ENCODE results near the gene DENND5B.

DENND5B gene

GRCh38 chr12:31361730-31362114 is 229.2 kb downstream of the DENND5B start:
- TF ChIP-seq, protein P1, sequence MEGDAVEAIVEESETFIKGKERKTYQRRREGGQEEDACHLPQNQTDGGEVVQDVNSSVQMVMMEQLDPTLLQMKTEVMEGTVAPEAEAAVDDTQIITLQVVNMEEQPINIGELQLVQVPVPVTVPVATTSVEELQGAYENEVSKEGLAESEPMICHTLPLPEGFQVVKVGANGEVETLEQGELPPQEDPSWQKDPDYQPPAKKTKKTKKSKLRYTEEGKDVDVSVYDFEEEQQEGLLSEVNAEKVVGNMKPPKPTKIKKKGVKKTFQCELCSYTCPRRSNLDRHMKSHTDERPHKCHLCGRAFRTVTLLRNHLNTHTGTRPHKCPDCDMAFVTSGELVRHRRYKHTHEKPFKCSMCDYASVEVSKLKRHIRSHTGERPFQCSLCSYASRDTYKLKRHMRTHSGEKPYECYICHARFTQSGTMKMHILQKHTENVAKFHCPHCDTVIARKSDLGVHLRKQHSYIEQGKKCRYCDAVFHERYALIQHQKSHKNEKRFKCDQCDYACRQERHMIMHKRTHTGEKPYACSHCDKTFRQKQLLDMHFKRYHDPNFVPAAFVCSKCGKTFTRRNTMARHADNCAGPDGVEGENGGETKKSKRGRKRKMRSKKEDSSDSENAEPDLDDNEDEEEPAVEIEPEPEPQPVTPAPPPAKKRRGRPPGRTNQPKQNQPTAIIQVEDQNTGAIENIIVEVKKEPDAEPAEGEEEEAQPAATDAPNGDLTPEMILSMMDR (IDR thresholded peaks at IDR 0.05; ENCODE audit: control insufficient read depth, insufficient read depth, low read depth, low read length, missing control alignments) = no peak
- no peak for DNase-seq (ENCODE audit: low read depth)
- no peak overlapping the region for H3K4me3 ChIP-seq (ENCODE audit: control insufficient read depth, low read depth, low read length)

GRCh38 chr12:31355747-31356107 is 235.2 kb downstream of the DENND5B start:
- TF ChIP-seq, protein P1 (IDR thresholded peaks at IDR 0.05; ENCODE audit: control insufficient read depth, insufficient read depth, low read depth, low read length, missing control alignments) = no peak
- no peak overlapping the region for H3K4me3 ChIP-seq (ENCODE audit: control insufficient read depth, low read depth, low read length)
- no peak for DNase-seq (ENCODE audit: low read depth)

- H3K4me3 ChIP-seq (ENCODE audit: control insufficient read depth, low read depth, low read length) = no peak overlapping the region
- DNase-seq (ENCODE audit: low read depth) = no peak
Measured at GRCh38 chr12:31353750-31354708, 236.9 kb downstream of the DENND5B start.

GRCh38 chr12:31346267-31346666 is 244.7 kb downstream of the DENND5B start:
- H3K4me3 ChIP-seq (ENCODE audit: control insufficient read depth, low read depth, low read length) = no peak overlapping the region
- no peak for DNase-seq (ENCODE audit: low read depth)
- TF ChIP-seq, protein P1 (IDR thresholded peaks at IDR 0.05; ENCODE audit: control insufficient read depth, insufficient read depth, low read depth, low read length, missing control alignments) = no peak

More at GRCh38 chr12:31353750-31354708, 236.9 kb downstream of the DENND5B start:
- TF ChIP-seq, protein P1 (IDR thresholded peaks at IDR 0.05; ENCODE audit: control insufficient read depth, insufficient read depth, low read depth, low read length, missing control alignments) = no peak

GRCh38 chr12:31343139-31343538 is 247.8 kb downstream of the DENND5B start:
- no peak overlapping the region for H3K4me3 ChIP-seq (ENCODE audit: control insufficient read depth, low read depth, low read length)
- no peak for DNase-seq (ENCODE audit: low read depth)
- TF ChIP-seq, protein P1 (IDR thresholded peaks at IDR 0.05; ENCODE audit: control insufficient read depth, insufficient read depth, low read depth, low read length, missing control alignments) = no peak

GRCh38 chr12:31342286-31342685 is 248.7 kb downstream of the DENND5B start:
- no peak for DNase-seq (ENCODE audit: low read depth)
- TF ChIP-seq, protein P1 (IDR thresholded peaks at IDR 0.05; ENCODE audit: control insufficient read depth, insufficient read depth, low read depth, low read length, missing control alignments) = no peak
- no peak overlapping the region for H3K4me3 ChIP-seq (ENCODE audit: control insufficient read depth, low read depth, low read length)
